Measurements from ENCODE around the gene SGPL1. TPM values are rescaled to one million over a fixed set of nuclear protein-coding genes. Genes with fewer than 3 reads are reported as not detected.

The SGPL1 gene
- total and polyA plus RNA-seq, 2 of the 8 experiments (the other 6 are each of a cell fraction or from before 2014, with no cell fraction given) = 20.5 to 51.6 TPM

DNA sequence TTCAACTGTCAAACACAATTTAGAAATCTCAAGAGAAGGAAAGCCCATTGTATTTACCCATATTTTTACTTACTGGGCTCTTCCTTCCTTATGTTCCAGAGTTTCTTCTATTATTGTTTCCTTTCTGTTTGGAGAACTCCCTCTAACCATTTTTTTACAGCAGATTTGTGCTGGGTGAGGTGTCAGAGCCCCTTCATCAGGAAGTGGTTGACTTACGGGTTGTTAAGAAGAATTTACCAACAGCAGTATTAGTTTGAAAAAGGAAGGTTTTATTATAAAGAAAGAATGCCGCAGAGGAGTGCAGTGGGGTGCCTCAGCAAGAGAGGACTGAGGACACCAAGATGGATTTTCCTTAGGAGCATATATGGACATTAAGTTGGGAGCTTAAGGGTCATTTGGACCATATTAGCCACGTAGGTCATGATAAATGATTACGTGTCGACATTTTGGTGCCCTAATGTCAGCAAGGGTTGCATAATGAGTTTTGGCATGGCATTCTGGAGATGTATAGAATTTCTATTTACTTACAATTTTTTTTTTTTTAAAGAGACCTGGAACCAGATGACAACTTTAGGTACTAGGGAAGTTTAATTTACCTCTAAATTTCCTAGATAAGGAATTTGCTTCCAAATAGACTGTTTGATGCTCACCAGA lies 24.2 kb upstream of the SGPL1 start (continued):
- TF ChIP-seq MAX (IDR thresholded peaks at IDR 0.05) = no peak
- TF ChIP-seq, protein P1, sequence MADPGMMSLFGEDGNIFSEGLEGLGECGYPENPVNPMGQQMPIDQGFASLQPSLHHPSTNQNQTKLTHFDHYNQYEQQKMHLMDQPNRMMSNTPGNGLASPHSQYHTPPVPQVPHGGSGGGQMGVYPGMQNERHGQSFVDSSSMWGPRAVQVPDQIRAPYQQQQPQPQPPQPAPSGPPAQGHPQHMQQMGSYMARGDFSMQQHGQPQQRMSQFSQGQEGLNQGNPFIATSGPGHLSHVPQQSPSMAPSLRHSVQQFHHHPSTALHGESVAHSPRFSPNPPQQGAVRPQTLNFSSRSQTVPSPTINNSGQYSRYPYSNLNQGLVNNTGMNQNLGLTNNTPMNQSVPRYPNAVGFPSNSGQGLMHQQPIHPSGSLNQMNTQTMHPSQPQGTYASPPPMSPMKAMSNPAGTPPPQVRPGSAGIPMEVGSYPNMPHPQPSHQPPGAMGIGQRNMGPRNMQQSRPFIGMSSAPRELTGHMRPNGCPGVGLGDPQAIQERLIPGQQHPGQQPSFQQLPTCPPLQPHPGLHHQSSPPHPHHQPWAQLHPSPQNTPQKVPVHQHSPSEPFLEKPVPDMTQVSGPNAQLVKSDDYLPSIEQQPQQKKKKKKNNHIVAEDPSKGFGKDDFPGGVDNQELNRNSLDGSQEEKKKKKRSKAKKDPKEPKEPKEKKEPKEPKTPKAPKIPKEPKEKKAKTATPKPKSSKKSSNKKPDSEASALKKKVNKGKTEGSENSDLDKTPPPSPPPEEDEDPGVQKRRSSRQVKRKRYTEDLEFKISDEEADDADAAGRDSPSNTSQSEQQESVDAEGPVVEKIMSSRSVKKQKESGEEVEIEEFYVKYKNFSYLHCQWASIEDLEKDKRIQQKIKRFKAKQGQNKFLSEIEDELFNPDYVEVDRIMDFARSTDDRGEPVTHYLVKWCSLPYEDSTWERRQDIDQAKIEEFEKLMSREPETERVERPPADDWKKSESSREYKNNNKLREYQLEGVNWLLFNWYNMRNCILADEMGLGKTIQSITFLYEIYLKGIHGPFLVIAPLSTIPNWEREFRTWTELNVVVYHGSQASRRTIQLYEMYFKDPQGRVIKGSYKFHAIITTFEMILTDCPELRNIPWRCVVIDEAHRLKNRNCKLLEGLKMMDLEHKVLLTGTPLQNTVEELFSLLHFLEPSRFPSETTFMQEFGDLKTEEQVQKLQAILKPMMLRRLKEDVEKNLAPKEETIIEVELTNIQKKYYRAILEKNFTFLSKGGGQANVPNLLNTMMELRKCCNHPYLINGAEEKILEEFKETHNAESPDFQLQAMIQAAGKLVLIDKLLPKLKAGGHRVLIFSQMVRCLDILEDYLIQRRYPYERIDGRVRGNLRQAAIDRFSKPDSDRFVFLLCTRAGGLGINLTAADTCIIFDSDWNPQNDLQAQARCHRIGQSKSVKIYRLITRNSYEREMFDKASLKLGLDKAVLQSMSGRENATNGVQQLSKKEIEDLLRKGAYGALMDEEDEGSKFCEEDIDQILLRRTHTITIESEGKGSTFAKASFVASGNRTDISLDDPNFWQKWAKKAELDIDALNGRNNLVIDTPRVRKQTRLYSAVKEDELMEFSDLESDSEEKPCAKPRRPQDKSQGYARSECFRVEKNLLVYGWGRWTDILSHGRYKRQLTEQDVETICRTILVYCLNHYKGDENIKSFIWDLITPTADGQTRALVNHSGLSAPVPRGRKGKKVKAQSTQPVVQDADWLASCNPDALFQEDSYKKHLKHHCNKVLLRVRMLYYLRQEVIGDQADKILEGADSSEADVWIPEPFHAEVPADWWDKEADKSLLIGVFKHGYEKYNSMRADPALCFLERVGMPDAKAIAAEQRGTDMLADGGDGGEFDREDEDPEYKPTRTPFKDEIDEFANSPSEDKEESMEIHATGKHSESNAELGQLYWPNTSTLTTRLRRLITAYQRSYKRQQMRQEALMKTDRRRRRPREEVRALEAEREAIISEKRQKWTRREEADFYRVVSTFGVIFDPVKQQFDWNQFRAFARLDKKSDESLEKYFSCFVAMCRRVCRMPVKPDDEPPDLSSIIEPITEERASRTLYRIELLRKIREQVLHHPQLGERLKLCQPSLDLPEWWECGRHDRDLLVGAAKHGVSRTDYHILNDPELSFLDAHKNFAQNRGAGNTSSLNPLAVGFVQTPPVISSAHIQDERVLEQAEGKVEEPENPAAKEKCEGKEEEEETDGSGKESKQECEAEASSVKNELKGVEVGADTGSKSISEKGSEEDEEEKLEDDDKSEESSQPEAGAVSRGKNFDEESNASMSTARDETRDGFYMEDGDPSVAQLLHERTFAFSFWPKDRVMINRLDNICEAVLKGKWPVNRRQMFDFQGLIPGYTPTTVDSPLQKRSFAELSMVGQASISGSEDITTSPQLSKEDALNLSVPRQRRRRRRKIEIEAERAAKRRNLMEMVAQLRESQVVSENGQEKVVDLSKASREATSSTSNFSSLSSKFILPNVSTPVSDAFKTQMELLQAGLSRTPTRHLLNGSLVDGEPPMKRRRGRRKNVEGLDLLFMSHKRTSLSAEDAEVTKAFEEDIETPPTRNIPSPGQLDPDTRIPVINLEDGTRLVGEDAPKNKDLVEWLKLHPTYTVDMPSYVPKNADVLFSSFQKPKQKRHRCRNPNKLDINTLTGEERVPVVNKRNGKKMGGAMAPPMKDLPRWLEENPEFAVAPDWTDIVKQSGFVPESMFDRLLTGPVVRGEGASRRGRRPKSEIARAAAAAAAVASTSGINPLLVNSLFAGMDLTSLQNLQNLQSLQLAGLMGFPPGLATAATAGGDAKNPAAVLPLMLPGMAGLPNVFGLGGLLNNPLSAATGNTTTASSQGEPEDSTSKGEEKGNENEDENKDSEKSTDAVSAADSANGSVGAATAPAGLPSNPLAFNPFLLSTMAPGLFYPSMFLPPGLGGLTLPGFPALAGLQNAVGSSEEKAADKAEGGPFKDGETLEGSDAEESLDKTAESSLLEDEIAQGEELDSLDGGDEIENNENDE (IDR thresholded peaks at IDR 0.05; ENCODE audit: insufficient replicate concordance, low read length) = no peak
- no peak for TF ChIP-seq NRF1 (IDR thresholded peaks at IDR 0.05; ENCODE audit: low read depth, low read length)
